ENCODE measurements around the gene SHC4. TPM values are rescaled to one million over a fixed set of nuclear protein-coding genes. Genes with fewer than 3 reads are reported as not detected.

The SHC4 gene
- total and polyA plus RNA-seq, 2 of the 8 experiments (the other 6 are each of a cell fraction or from before 2014, with no cell fraction given), result 0.15 to 0.30 TPM

DNA sequence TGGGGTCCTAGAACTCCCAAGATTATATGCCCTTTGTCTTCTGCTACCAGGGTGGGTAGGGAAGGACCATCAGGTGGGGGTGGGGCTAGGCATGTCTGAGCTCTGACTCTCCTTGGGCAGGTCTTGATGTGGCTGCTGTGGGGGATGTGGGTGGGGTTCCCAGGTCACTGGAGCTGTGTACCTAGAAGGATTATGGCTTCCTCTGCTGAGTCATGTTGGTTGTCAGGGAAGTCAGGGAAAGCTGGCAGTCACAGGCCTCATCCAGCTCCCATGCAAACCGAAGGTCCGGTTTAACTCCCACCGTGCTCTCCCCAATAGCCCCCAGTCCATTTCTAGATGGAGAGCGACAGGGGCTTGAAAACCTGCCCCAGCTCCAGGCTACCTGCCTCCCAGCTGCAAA, 50.6 kb downstream of the SHC4 start (continued):
- TF ChIP-seq, protein P1, sequence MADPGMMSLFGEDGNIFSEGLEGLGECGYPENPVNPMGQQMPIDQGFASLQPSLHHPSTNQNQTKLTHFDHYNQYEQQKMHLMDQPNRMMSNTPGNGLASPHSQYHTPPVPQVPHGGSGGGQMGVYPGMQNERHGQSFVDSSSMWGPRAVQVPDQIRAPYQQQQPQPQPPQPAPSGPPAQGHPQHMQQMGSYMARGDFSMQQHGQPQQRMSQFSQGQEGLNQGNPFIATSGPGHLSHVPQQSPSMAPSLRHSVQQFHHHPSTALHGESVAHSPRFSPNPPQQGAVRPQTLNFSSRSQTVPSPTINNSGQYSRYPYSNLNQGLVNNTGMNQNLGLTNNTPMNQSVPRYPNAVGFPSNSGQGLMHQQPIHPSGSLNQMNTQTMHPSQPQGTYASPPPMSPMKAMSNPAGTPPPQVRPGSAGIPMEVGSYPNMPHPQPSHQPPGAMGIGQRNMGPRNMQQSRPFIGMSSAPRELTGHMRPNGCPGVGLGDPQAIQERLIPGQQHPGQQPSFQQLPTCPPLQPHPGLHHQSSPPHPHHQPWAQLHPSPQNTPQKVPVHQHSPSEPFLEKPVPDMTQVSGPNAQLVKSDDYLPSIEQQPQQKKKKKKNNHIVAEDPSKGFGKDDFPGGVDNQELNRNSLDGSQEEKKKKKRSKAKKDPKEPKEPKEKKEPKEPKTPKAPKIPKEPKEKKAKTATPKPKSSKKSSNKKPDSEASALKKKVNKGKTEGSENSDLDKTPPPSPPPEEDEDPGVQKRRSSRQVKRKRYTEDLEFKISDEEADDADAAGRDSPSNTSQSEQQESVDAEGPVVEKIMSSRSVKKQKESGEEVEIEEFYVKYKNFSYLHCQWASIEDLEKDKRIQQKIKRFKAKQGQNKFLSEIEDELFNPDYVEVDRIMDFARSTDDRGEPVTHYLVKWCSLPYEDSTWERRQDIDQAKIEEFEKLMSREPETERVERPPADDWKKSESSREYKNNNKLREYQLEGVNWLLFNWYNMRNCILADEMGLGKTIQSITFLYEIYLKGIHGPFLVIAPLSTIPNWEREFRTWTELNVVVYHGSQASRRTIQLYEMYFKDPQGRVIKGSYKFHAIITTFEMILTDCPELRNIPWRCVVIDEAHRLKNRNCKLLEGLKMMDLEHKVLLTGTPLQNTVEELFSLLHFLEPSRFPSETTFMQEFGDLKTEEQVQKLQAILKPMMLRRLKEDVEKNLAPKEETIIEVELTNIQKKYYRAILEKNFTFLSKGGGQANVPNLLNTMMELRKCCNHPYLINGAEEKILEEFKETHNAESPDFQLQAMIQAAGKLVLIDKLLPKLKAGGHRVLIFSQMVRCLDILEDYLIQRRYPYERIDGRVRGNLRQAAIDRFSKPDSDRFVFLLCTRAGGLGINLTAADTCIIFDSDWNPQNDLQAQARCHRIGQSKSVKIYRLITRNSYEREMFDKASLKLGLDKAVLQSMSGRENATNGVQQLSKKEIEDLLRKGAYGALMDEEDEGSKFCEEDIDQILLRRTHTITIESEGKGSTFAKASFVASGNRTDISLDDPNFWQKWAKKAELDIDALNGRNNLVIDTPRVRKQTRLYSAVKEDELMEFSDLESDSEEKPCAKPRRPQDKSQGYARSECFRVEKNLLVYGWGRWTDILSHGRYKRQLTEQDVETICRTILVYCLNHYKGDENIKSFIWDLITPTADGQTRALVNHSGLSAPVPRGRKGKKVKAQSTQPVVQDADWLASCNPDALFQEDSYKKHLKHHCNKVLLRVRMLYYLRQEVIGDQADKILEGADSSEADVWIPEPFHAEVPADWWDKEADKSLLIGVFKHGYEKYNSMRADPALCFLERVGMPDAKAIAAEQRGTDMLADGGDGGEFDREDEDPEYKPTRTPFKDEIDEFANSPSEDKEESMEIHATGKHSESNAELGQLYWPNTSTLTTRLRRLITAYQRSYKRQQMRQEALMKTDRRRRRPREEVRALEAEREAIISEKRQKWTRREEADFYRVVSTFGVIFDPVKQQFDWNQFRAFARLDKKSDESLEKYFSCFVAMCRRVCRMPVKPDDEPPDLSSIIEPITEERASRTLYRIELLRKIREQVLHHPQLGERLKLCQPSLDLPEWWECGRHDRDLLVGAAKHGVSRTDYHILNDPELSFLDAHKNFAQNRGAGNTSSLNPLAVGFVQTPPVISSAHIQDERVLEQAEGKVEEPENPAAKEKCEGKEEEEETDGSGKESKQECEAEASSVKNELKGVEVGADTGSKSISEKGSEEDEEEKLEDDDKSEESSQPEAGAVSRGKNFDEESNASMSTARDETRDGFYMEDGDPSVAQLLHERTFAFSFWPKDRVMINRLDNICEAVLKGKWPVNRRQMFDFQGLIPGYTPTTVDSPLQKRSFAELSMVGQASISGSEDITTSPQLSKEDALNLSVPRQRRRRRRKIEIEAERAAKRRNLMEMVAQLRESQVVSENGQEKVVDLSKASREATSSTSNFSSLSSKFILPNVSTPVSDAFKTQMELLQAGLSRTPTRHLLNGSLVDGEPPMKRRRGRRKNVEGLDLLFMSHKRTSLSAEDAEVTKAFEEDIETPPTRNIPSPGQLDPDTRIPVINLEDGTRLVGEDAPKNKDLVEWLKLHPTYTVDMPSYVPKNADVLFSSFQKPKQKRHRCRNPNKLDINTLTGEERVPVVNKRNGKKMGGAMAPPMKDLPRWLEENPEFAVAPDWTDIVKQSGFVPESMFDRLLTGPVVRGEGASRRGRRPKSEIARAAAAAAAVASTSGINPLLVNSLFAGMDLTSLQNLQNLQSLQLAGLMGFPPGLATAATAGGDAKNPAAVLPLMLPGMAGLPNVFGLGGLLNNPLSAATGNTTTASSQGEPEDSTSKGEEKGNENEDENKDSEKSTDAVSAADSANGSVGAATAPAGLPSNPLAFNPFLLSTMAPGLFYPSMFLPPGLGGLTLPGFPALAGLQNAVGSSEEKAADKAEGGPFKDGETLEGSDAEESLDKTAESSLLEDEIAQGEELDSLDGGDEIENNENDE (IDR thresholded peaks at IDR 0.05; ENCODE audit: insufficient replicate concordance, low read length), result no peak
- TF ChIP-seq, protein P2, sequence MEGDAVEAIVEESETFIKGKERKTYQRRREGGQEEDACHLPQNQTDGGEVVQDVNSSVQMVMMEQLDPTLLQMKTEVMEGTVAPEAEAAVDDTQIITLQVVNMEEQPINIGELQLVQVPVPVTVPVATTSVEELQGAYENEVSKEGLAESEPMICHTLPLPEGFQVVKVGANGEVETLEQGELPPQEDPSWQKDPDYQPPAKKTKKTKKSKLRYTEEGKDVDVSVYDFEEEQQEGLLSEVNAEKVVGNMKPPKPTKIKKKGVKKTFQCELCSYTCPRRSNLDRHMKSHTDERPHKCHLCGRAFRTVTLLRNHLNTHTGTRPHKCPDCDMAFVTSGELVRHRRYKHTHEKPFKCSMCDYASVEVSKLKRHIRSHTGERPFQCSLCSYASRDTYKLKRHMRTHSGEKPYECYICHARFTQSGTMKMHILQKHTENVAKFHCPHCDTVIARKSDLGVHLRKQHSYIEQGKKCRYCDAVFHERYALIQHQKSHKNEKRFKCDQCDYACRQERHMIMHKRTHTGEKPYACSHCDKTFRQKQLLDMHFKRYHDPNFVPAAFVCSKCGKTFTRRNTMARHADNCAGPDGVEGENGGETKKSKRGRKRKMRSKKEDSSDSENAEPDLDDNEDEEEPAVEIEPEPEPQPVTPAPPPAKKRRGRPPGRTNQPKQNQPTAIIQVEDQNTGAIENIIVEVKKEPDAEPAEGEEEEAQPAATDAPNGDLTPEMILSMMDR (IDR thresholded peaks at IDR 0.05; ENCODE audit: control extremely low read depth in 1 of 3, insufficient read depth in 1 of 3, low read depth in 1 of 3, low read length in 3 of 3), result no peak
